Neural cell (in vitro differentiated cells): ENCODE results near the gene GLYATL1.

Experiments
- EZH2 ChIP-seq: fragments of 200-600, 300-800 bp; shearing (Covaris generic), sonication (generic); IDR thresholded peaks from 2 replicates; pipeline ENCODE4 v1.6.1; 2014; ENCODE audit warnings: antibody characterized with exemption, low read length, borderline replicate concordance, mild to moderate bottlenecking; ENCODE audit not compliant: insufficient read depth, poor library complexity, severe bottlenecking
- MXI1 ChIP-seq: fragments of 450-650 bp; conservative IDR thresholded peaks from 2 replicates; pipeline ENCODE4 v1.6.1; 2014; ENCODE audit warnings: antibody characterized with exemption, mild to moderate bottlenecking; ENCODE audit not compliant: poor library complexity, severe bottlenecking
- POLR2AphosphoS5 ChIP-seq: IDR thresholded peaks from 2 replicates; pipeline ENCODE4 v1.6.1; 2012
- RAD21 ChIP-seq: fragments of 450-650 bp; conservative IDR thresholded peaks from 2 replicates; pipeline ENCODE4 v1.6.1; 2014; ENCODE audit warnings: antibody characterized with exemption, mild to moderate bottlenecking, moderate library complexity
- SMC3 ChIP-seq: fragments of 450-650 bp; conservative IDR thresholded peaks from 2 replicates; pipeline ENCODE4 v1.6.1; 2014; ENCODE audit warnings: antibody characterized with exemption, mild to moderate bottlenecking, moderate library complexity; ENCODE audit not compliant: poor library complexity
- TF ChIP-seq, protein P1 (sequence below): fragments of 450-650 bp; IDR thresholded peaks from 2 replicates; pipeline ENCODE4 v1.5.1; 2014; ENCODE audit warnings: antibody characterized with exemption, mild to moderate bottlenecking, moderate library complexity; ENCODE audit not compliant: poor library complexity, severe bottlenecking
- TF ChIP-seq, protein P2 (sequence below): IDR thresholded peaks from 2 replicates; pipeline ENCODE4 v1.6.1; 2012; ENCODE audit warnings: borderline replicate concordance

DNA sequence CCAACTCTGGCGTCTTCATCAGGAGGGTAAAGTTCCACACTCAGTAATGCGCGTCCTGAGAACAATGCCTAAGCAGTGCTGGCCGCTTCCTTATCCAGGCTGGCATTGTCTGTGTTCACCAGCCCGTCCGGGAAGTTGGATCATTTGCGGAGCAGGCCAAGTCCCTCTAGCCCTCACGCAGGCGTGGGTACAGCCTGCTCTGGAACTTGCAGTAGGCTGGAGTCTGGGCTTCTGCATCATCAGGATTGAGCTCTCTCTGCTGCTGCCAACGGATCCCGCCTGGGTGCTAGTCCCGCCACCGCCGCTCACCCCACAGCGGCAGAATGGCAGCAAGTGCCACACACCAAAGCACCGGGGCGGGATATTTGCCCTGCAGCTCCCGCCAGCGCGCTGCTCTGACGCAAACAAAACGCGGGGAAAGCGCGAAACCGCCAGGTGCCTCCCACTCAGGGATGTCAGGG, 29.0 kb downstream of the GLYATL1 start:
- no peak for TF ChIP-seq POLR2AphosphoS5
- TF ChIP-seq MXI1, result no peak
- TF ChIP-seq, protein P1, sequence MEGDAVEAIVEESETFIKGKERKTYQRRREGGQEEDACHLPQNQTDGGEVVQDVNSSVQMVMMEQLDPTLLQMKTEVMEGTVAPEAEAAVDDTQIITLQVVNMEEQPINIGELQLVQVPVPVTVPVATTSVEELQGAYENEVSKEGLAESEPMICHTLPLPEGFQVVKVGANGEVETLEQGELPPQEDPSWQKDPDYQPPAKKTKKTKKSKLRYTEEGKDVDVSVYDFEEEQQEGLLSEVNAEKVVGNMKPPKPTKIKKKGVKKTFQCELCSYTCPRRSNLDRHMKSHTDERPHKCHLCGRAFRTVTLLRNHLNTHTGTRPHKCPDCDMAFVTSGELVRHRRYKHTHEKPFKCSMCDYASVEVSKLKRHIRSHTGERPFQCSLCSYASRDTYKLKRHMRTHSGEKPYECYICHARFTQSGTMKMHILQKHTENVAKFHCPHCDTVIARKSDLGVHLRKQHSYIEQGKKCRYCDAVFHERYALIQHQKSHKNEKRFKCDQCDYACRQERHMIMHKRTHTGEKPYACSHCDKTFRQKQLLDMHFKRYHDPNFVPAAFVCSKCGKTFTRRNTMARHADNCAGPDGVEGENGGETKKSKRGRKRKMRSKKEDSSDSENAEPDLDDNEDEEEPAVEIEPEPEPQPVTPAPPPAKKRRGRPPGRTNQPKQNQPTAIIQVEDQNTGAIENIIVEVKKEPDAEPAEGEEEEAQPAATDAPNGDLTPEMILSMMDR, result no peak
- TF ChIP-seq, protein P2, sequence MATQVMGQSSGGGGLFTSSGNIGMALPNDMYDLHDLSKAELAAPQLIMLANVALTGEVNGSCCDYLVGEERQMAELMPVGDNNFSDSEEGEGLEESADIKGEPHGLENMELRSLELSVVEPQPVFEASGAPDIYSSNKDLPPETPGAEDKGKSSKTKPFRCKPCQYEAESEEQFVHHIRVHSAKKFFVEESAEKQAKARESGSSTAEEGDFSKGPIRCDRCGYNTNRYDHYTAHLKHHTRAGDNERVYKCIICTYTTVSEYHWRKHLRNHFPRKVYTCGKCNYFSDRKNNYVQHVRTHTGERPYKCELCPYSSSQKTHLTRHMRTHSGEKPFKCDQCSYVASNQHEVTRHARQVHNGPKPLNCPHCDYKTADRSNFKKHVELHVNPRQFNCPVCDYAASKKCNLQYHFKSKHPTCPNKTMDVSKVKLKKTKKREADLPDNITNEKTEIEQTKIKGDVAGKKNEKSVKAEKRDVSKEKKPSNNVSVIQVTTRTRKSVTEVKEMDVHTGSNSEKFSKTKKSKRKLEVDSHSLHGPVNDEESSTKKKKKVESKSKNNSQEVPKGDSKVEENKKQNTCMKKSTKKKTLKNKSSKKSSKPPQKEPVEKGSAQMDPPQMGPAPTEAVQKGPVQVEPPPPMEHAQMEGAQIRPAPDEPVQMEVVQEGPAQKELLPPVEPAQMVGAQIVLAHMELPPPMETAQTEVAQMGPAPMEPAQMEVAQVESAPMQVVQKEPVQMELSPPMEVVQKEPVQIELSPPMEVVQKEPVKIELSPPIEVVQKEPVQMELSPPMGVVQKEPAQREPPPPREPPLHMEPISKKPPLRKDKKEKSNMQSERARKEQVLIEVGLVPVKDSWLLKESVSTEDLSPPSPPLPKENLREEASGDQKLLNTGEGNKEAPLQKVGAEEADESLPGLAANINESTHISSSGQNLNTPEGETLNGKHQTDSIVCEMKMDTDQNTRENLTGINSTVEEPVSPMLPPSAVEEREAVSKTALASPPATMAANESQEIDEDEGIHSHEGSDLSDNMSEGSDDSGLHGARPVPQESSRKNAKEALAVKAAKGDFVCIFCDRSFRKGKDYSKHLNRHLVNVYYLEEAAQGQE, result no peak
- no peak for TF ChIP-seq EZH2
- TF ChIP-seq SMC3, result no peak
- no peak for TF ChIP-seq RAD21
